H9 (cell line): ENCODE results near the gene FKBP8. TPM values are rescaled to one million over a fixed set of nuclear protein-coding genes. Genes with fewer than 3 reads are reported as not detected.
A peak's percentile ranks its signal among the peaks of the same experiment; 100 is the strongest.

ENCODE experiments used
- DNase-seq: peaks from one replicate; pipeline ENCODE4 v3.0.0-alpha.2; 2017
- H2AFZ ChIP-seq: one replicate; pipeline ENCODE4 v1.6.1; 2013; ENCODE audit warnings: mild to moderate bottlenecking, low read length, control low read depth, moderate library complexity
- H2AK5ac ChIP-seq: 2 replicates; pipeline ENCODE4 v1.6.1; 2013; ENCODE audit warnings: low read length, control low read depth, mixed read lengths; ENCODE audit not compliant: insufficient read length
- H2BK120ac ChIP-seq: one replicate; pipeline ENCODE4 v1.6.1; 2013; ENCODE audit warnings: low read depth, mild to moderate bottlenecking, low read length, control low read depth, inconsistent platforms; ENCODE audit not compliant: poor library complexity, severe bottlenecking
- H2BK12ac ChIP-seq: 2 replicates; pipeline ENCODE4 v1.6.1; 2013; ENCODE audit warnings: low read length, control low read depth, mixed read lengths, low read depth; ENCODE audit not compliant: insufficient read length
- H2BK15ac ChIP-seq: 2 replicates; pipeline ENCODE4 v1.6.1; 2013; ENCODE audit warnings: low read depth, low read length, control low read depth
- H2BK20ac ChIP-seq: one replicate; pipeline ENCODE4 v1.6.1; 2013; ENCODE audit warnings: low read depth, mild to moderate bottlenecking, low read length, control low read depth, inconsistent platforms; ENCODE audit not compliant: poor library complexity, severe bottlenecking
- H2BK5ac ChIP-seq: 2 replicates; pipeline ENCODE4 v1.6.1; 2013; ENCODE audit warnings: low read length, control low read depth, mixed read lengths; ENCODE audit not compliant: insufficient read length
- H3K14ac ChIP-seq: 2 replicates; pipeline ENCODE4 v1.6.1; 2013; ENCODE audit warnings: low read length, control low read depth; ENCODE audit not compliant: insufficient read depth
- H3K18ac ChIP-seq: 2 replicates; pipeline ENCODE4 v1.6.1; 2013; ENCODE audit warnings: low read depth, mild to moderate bottlenecking, mixed read lengths, low read length, control low read depth; ENCODE audit not compliant: insufficient read length
- H3K23ac ChIP-seq: 2 replicates; pipeline ENCODE4 v1.6.1; 2013; ENCODE audit warnings: low read length, control low read depth, mixed read lengths, low read depth; ENCODE audit not compliant: insufficient read length
- H3K23me2 ChIP-seq: 2 replicates; pipeline ENCODE4 v1.6.1; 2013; ENCODE audit warnings: low read depth, mild to moderate bottlenecking, mixed read lengths, low read length, control low read depth; ENCODE audit not compliant: insufficient read length, poor library complexity, severe bottlenecking
- H3K27ac ChIP-seq: 2 replicates; pipeline ENCODE4 v1.5.1; 2013; ENCODE audit warnings: low read length, control low read depth, mixed read lengths, low read depth; ENCODE audit not compliant: insufficient read length
- H3K27me3 ChIP-seq: 2 replicates; pipeline ENCODE4 v1.6.1; 2013; ENCODE audit warnings: low read length, control low read depth, inconsistent platforms; ENCODE audit not compliant: insufficient read depth
- H3K4ac ChIP-seq: 2 replicates; pipeline ENCODE4 v1.6.1; 2013; ENCODE audit warnings: low read depth, mild to moderate bottlenecking, control low read depth, inconsistent platforms, low read length, moderate library complexity
- H3K4me1 ChIP-seq: 2 replicates; pipeline ENCODE4 v1.6.1; 2013; ENCODE audit warnings: low read length, control low read depth, inconsistent platforms; ENCODE audit not compliant: insufficient read depth
- H3K4me2 ChIP-seq: 2 replicates; pipeline ENCODE4 v1.6.1; 2013; ENCODE audit warnings: low read length, control low read depth, mixed read lengths; ENCODE audit not compliant: insufficient read length, insufficient read depth
- H3K56ac ChIP-seq: 2 replicates; pipeline ENCODE4 v1.6.1; 2013; ENCODE audit warnings: low read depth, mild to moderate bottlenecking, mixed read lengths, low read length, control low read depth; ENCODE audit not compliant: insufficient read length
- H3K79me1 ChIP-seq: 2 replicates; pipeline ENCODE4 v1.6.1; 2013; ENCODE audit warnings: low read depth, mild to moderate bottlenecking, moderate library complexity, low read length, control low read depth, inconsistent platforms; ENCODE audit not compliant: insufficient read depth, poor library complexity, severe bottlenecking
- H3K79me2 ChIP-seq: 2 replicates; pipeline ENCODE4 v1.6.1; 2013; ENCODE audit warnings: low read length, control low read depth, inconsistent platforms; ENCODE audit not compliant: insufficient read depth
- H3K9ac ChIP-seq: 2 replicates; pipeline ENCODE4 v1.6.1; 2013; ENCODE audit warnings: low read length, control low read depth, mixed read lengths; ENCODE audit not compliant: insufficient read length; ENCODE audit errors: extremely low read depth
- H3K9me3 ChIP-seq: one replicate; pipeline ENCODE4 v1.6.1; 2013; ENCODE audit warnings: low read depth, low read length, inconsistent platforms; ENCODE audit not compliant: control insufficient read depth
- H3T11ph ChIP-seq: one replicate; pipeline ENCODE4 v1.6.1; 2013; ENCODE audit warnings: mild to moderate bottlenecking, low read length, control low read depth, inconsistent platforms
- H4K20me1 ChIP-seq: one replicate; pipeline ENCODE4 v1.6.1; 2013; ENCODE audit not compliant: control insufficient read depth, insufficient read length, insufficient read depth
- H4K5ac ChIP-seq: 2 replicates; pipeline ENCODE4 v1.6.1; 2013; ENCODE audit warnings: low read depth, mild to moderate bottlenecking, mixed read lengths, low read length, control low read depth; ENCODE audit not compliant: insufficient read length
- H4K8ac ChIP-seq: replicated peaks from 2 replicates; pipeline ENCODE4 v1.6.1; 2013; ENCODE audit warnings: low read length, control low read depth, mixed read lengths, low read depth; ENCODE audit not compliant: insufficient read length
- H4K91ac ChIP-seq: 2 replicates; pipeline ENCODE4 v1.6.1; 2013; ENCODE audit warnings: low read depth, mild to moderate bottlenecking, moderate library complexity, mixed read lengths, low read length, control low read depth; ENCODE audit not compliant: insufficient read length
- H3K27ac Mint-ChIP-seq, 3 experiments: 2 replicates in 2 of 3; 3 replicates in 1 of 3; pipeline ENCODE4 v1.8.0; 2020 to 2021; ENCODE audit warnings: mixed read lengths in 3 of 3, mild to moderate bottlenecking in 1 of 3, moderate library complexity in 1 of 3
- H3K27me3 Mint-ChIP-seq: 2 replicates; pipeline ENCODE4 v1.8.0; 2021; ENCODE audit warnings: low read depth, mild to moderate bottlenecking, moderate library complexity, mixed read lengths
- H3K36me3 Mint-ChIP-seq, 3 experiments: 2 replicates in 2 of 3; 3 replicates in 1 of 3; pipeline ENCODE4 v1.8.0; 2020 to 2021; ENCODE audit warnings: low read depth in 3 of 3, mixed read lengths in 3 of 3; ENCODE audit not compliant: insufficient read depth in 1 of 3
- H3K4me1 Mint-ChIP-seq, 2 experiments: 2 replicates each; pipeline ENCODE4 v1.8.0; 2020; ENCODE audit warnings: mixed read lengths in 2 of 2
- H3K4me3 Mint-ChIP-seq, 2 experiments: 2 replicates in 1 of 2; 3 replicates in 1 of 2; pipeline ENCODE4 v1.8.0; 2020 to 2021; ENCODE audit warnings: mild to moderate bottlenecking in 2 of 2, mixed read lengths in 2 of 2, moderate library complexity in 1 of 2
- H3K9me3 Mint-ChIP-seq, 2 experiments: 2 replicates in 1 of 2; 3 replicates in 1 of 2; pipeline ENCODE4 v1.8.0; 2020; ENCODE audit warnings: mild to moderate bottlenecking in 2 of 2, mixed read lengths in 2 of 2, moderate library complexity in 1 of 2
- WGBS: extraction: QIAGEN DNeasy Blood & Tissue Kit; methylation state at CpG from one replicate; pipeline ENCODE4 v1.1.7; 2013; ENCODE audit warnings: missing lambda C conversion rate, low lambda C conversion rate, mixed read lengths; ENCODE audit not compliant: insufficient read length; ENCODE audit errors: extremely low coverage; 5-methylcytosine and 5-hydroxymethylcytosine counted together
- total RNA-seq: library from RNA; stranded (reverse); gene quantifications from 2 replicates; pipeline ENCODE4 v1.2.1, GENCODE V29; 2021
- TF ChIP-seq, protein P1 (sequence below): fragments of 200-600 bp; sonication (generic); conservative IDR thresholded peaks from 3 replicates; pipeline ENCODE4 v1.8.0; 2021; ENCODE audit warnings: antibody characterized with exemption, mild to moderate bottlenecking

Gene FKBP8
- total RNA-seq, 1 experiment from 2014 or later = 308 TPM

DNA sequence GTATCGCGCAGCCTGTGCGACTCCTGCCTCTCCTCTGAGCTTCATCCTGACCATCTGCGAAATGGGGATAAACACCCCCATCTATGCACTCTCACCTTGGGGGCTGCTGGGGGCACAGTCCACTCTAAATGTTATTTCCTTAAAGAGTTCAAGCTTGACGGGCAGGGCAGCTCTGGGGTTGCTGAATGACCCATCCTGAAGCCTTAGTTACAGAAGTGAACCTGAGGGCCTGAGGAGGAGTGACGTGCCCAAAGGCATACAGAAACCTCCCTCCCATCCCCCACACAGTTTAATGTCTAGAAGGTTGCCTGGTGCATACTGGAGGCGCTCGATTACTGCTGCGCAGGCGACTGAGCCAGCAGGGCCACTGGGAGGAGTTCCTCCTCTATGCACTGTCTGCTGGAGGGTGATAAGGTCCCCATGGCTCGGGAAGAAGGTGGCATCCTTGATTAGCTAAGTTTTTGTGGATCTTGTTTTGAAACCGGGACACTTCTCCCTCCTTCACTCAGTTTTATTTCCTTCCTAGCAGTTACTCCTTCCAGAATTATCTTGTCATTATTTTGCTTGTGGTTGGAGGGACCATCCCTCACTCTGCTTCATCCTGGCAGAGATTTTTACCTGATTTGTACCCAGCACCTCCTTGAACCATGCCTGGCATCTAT is 572 bp upstream of the FKBP8 start:
- H3K79me1 ChIP-seq = peaks cover 3% of the 10 kb centered on the region
- no peak overlapping the region for H3K9ac ChIP-seq
- no peak overlapping the region for H4K5ac ChIP-seq
- no peak overlapping the region for H3K27ac ChIP-seq
- H3K23ac ChIP-seq = no peak overlapping the region
- no peak overlapping the region for H2BK15ac ChIP-seq
- no CpG with 5 or more reads among the region's 12 CpGs for WGBS
- no peak overlapping the region for H4K91ac ChIP-seq
- no peak overlapping the region for H3T11ph ChIP-seq
- H3K27me3 Mint-ChIP-seq = 0 out of 2 replicates have a peak, but pooled peaks cover 1% of the 10 kb centered on the region
- H3K14ac ChIP-seq = no peak overlapping the region
- no peak overlapping the region for H2BK120ac ChIP-seq
- H3K56ac ChIP-seq = no peak overlapping the region
- H3K4me3 Mint-ChIP-seq = peak overlapping the region; percentile 70 to 86
- peaks cover 12% of the 10 kb centered on the region in 2 experiments for H3K4me1 Mint-ChIP-seq
- no peaks in the 10 kb centered on the region for H3K79me2 ChIP-seq
- no peak overlapping the region for H3K4ac ChIP-seq
- H4K20me1 ChIP-seq = no peaks in the 10 kb centered on the region
- 0 out of 2 replicates have a peak, but pooled peaks cover 2% of the 10 kb centered on the region for H3K4me1 ChIP-seq
- DNase-seq = peak; percentile 78
- H2BK20ac ChIP-seq = no peak overlapping the region
- H2AFZ ChIP-seq = no peak overlapping the region
- H3K9me3 ChIP-seq = no peaks in the 10 kb centered on the region
- H2BK5ac ChIP-seq = no peak overlapping the region
- TF ChIP-seq, protein P1, sequence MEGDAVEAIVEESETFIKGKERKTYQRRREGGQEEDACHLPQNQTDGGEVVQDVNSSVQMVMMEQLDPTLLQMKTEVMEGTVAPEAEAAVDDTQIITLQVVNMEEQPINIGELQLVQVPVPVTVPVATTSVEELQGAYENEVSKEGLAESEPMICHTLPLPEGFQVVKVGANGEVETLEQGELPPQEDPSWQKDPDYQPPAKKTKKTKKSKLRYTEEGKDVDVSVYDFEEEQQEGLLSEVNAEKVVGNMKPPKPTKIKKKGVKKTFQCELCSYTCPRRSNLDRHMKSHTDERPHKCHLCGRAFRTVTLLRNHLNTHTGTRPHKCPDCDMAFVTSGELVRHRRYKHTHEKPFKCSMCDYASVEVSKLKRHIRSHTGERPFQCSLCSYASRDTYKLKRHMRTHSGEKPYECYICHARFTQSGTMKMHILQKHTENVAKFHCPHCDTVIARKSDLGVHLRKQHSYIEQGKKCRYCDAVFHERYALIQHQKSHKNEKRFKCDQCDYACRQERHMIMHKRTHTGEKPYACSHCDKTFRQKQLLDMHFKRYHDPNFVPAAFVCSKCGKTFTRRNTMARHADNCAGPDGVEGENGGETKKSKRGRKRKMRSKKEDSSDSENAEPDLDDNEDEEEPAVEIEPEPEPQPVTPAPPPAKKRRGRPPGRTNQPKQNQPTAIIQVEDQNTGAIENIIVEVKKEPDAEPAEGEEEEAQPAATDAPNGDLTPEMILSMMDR = no peak
- H3K9me3 Mint-ChIP-seq = no peaks in the 10 kb centered on the region
- peaks cover 8% of the 10 kb centered on the region for H3K23me2 ChIP-seq
- H2AK5ac ChIP-seq = no peak overlapping the region
- no peak overlapping the region for H4K8ac ChIP-seq
- no peak overlapping the region for H3K18ac ChIP-seq
- H3K36me3 Mint-ChIP-seq = peaks cover 12 to 31% (median 29%) of the 10 kb centered on the region in 3 experiments; a peak in 6 of 7 replicates
- H2BK12ac ChIP-seq = no peak overlapping the region
- H3K4me2 ChIP-seq = peak overlapping the region; percentile 87
- peak overlapping the region in 1 of 3 experiments; percentile 0; a peak in 1 of 7 replicates for H3K27ac Mint-ChIP-seq
- no peaks in the 10 kb centered on the region for H3K27me3 ChIP-seq
